Measurements from ENCODE around the gene RDH16.

RDH16 gene

DNA sequence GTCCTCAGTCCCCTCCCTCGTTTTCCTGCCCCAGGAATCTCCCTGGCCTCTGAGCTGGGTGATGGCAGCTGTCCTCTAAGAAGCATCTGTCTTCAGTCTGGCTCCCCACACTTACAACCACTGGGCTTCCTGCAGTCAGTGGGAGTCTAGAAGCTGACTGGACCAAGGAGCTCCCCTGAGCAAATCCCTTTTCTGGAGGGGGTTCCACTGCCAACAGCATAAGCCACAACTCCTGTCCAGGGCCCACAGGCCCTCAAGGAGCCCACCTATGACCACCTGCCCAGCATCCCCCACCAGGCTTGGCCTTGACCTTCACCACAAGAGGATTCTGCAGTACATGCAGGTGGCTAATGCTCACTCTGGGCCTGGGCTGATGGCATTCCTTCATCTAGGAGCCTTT is 4.1 kb downstream of the RDH16 start:
- TF ChIP-seq RAD21 (IDR thresholded peaks at IDR 0.05; ENCODE audit: low read depth) (no peak), CREB1 (IDR thresholded peaks at IDR 0.05; ENCODE audit: low read depth) (no peak), ZBTB7A (IDR thresholded peaks at IDR 0.05; ENCODE audit: low read depth) (no peak), EP300 (IDR thresholded peaks at IDR 0.05; ENCODE audit: borderline replicate concordance) (no peak), FOXM1 (IDR thresholded peaks at IDR 0.05; ENCODE audit: borderline replicate concordance, low read depth) (no peak), TAF1 (IDR thresholded peaks at IDR 0.05; ENCODE audit: low read depth) (no peak), TCF12 (IDR thresholded peaks at IDR 0.05; ENCODE audit: low read depth) (no peak), NFIC (IDR thresholded peaks at IDR 0.05) (no peak), TEAD4 (IDR thresholded peaks at IDR 0.05) (no peak), EGR1 (IDR thresholded peaks at IDR 0.05) (no peak)
- TF ChIP-seq, protein P1, sequence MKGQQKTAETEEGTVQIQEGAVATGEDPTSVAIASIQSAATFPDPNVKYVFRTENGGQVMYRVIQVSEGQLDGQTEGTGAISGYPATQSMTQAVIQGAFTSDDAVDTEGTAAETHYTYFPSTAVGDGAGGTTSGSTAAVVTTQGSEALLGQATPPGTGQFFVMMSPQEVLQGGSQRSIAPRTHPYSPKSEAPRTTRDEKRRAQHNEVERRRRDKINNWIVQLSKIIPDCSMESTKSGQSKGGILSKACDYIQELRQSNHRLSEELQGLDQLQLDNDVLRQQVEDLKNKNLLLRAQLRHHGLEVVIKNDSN (IDR thresholded peaks at IDR 0.05): no peak
- TF ChIP-seq, protein P2, sequence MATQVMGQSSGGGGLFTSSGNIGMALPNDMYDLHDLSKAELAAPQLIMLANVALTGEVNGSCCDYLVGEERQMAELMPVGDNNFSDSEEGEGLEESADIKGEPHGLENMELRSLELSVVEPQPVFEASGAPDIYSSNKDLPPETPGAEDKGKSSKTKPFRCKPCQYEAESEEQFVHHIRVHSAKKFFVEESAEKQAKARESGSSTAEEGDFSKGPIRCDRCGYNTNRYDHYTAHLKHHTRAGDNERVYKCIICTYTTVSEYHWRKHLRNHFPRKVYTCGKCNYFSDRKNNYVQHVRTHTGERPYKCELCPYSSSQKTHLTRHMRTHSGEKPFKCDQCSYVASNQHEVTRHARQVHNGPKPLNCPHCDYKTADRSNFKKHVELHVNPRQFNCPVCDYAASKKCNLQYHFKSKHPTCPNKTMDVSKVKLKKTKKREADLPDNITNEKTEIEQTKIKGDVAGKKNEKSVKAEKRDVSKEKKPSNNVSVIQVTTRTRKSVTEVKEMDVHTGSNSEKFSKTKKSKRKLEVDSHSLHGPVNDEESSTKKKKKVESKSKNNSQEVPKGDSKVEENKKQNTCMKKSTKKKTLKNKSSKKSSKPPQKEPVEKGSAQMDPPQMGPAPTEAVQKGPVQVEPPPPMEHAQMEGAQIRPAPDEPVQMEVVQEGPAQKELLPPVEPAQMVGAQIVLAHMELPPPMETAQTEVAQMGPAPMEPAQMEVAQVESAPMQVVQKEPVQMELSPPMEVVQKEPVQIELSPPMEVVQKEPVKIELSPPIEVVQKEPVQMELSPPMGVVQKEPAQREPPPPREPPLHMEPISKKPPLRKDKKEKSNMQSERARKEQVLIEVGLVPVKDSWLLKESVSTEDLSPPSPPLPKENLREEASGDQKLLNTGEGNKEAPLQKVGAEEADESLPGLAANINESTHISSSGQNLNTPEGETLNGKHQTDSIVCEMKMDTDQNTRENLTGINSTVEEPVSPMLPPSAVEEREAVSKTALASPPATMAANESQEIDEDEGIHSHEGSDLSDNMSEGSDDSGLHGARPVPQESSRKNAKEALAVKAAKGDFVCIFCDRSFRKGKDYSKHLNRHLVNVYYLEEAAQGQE (IDR thresholded peaks at IDR 0.05; ENCODE audit: low read depth): no peak

DNA sequence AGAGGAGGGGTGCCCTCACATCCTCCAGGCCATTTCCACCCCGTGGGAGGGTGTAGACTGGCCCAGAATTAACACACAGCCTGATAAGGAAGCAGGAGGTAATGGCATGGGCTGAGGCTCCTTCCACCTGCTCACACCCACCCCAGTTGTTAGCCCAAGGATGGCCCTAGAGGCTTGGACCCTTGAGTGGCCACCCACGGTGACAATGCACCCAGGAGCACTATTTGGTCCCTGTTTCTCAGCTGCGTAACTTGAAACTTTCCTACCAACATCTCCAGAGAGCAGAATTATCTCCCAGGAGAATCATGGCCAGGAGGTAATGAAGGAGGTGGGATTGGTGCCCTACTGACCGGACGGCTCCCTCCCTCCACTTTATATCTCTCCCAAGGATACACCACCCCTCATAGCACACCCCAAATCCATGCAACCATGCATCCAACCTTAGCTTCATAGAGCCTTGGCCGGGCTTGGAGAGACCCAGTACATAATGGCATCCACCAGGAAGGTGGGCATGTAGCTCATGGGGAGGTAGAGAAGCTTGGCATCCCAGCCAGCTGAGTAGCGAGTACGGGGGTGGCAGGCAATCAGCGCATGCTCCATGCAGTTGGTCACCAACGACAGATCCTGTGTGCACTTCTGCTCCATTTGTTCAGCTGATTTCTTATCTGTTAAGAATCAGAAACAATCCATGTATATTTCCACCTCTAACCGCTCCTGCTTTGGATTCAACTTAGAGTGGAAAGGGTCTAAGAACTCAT is 5.6 kb downstream of the RDH16 start:
- TF ChIP-seq TAF1 (IDR thresholded peaks at IDR 0.05; ENCODE audit: low read depth) (no peak), CEBPB (IDR thresholded peaks at IDR 0.05) (no peak), FOXM1 (IDR thresholded peaks at IDR 0.05; ENCODE audit: borderline replicate concordance, low read depth) (no peak), YY1 (IDR thresholded peaks at IDR 0.05; ENCODE audit: low read depth) (no peak), NFIC (IDR thresholded peaks at IDR 0.05) (no peak), CREB1 (IDR thresholded peaks at IDR 0.05; ENCODE audit: low read depth) (no peak), RAD21 (IDR thresholded peaks at IDR 0.05; ENCODE audit: low read depth) (no peak), TEAD4 (IDR thresholded peaks at IDR 0.05) (no peak), TCF12 (IDR thresholded peaks at IDR 0.05; ENCODE audit: low read depth) (no peak), EP300 (IDR thresholded peaks at IDR 0.05; ENCODE audit: borderline replicate concordance) (no peak), EGR1 (IDR thresholded peaks at IDR 0.05) (no peak), ZBTB7A (IDR thresholded peaks at IDR 0.05; ENCODE audit: low read depth) (no peak)
- TF ChIP-seq, protein P3, sequence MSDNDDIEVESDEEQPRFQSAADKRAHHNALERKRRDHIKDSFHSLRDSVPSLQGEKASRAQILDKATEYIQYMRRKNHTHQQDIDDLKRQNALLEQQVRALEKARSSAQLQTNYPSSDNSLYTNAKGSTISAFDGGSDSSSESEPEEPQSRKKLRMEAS (IDR thresholded peaks at IDR 0.05): no peak
- TF ChIP-seq, protein P2 (IDR thresholded peaks at IDR 0.05; ENCODE audit: low read depth): no peak
- TF ChIP-seq, protein P1 (IDR thresholded peaks at IDR 0.05): no peak

DNA sequence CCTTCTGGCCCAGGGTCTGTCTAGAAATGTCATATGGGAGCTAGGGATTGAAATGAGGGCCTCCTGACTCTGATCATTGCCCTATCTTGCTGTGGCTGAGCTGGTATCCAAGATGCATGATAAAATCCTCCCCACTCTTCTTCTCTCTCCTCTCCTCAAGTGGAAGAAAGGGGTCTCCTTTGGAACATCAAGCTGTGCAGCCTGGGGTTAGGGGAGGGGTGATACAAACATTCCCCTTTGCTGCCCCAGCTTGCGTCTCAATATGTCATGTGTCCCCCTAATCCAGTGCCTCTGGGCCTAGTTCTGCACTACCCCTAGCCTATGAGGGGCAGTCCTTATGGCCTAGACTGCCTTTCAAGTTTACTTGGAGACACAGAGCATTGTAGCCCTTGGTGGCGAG is 8.5 kb downstream of the RDH16 start:
- no peak for TF ChIP-seq EP300 (IDR thresholded peaks at IDR 0.05; ENCODE audit: borderline replicate concordance)

DNA sequence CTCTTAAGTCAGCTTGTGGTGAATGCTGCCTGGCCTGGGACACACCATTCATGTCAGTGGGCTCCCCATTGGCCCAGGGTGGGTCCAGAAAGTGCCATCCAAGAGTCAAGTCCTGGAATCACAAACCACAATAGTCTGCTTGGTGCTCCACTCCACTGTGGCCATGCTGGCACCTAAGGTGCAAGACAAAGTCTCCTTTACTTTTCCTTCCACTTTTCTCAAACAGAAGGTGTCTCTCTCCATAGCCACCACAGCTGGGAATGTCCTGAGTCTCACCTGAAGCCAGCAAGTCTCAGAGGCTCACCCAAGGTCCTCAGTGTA is 9.0 kb downstream of the RDH16 start:
- no peak for TF ChIP-seq TCF12 (IDR thresholded peaks at IDR 0.05; ENCODE audit: low read depth)
- no peak for TF ChIP-seq NFIC (IDR thresholded peaks at IDR 0.05)
- TF ChIP-seq, protein P2 (IDR thresholded peaks at IDR 0.05; ENCODE audit: low read depth): no peak
